IMR-90 (cell line): ENCODE data around the gene ARNT2. TPM values are rescaled to one million over a fixed set of nuclear protein-coding genes. Genes with fewer than 3 reads are reported as not detected.

Source experiments
- ATAC-seq: fragments of 200-7000 bp; cut with Tn5 transposase; 2 replicates; pipeline ENCODE4 v1.9.1; 2020; ENCODE audit warnings: low read depth, mild to moderate bottlenecking, moderate library complexity
- BruUV-seq: library from RNA; stranded (reverse); fragments of 400-500 nt; replicated peaks from 2 replicates; lab custom pipeline; 2021; lab: Mats Ljungman, UMichigan
- CTCF ChIA-PET: fragments of 300-600 bp; formaldehyde crosslinking; extraction: SDS; loops from one replicate; lab custom pipeline; 2021; ENCODE audit warnings: antibody characterized with exemption; lab: Yijun Ruan, JAX
- POLR2A ChIA-PET: fragments of 300-600 bp; sonication (Branson Sonifier 250); formaldehyde crosslinking; loops from one replicate; lab custom pipeline; 2022; ENCODE audit warnings: antibody characterized with exemption; ENCODE audit not compliant: unreplicated experiment; lab: Charles Lee
- DNase-seq: peaks from one replicate; pipeline ENCODE4 v3.0.0; 2013
- H2AFZ ChIP-seq: replicated peaks from 2 replicates; pipeline ENCODE3; 2013; ENCODE audit warnings: low read length, mild to moderate bottlenecking; ENCODE audit not compliant: poor library complexity
- H2AK5ac ChIP-seq: 2 replicates; pipeline ENCODE4 v1.6.1; 2013; ENCODE audit warnings: low read depth, low read length, inconsistent platforms
- H2AK9ac ChIP-seq: replicated peaks from 2 replicates; pipeline ENCODE3; 2013; ENCODE audit warnings: mild to moderate bottlenecking, low read depth, low read length, moderate library complexity; ENCODE audit not compliant: poor library complexity
- H2BK120ac ChIP-seq: 2 replicates; pipeline ENCODE4 v1.6.1; 2013; ENCODE audit warnings: low read depth, low read length, inconsistent platforms
- H2BK15ac ChIP-seq: 3 replicates; pipeline ENCODE4 v1.6.1; 2013; ENCODE audit warnings: low read depth, low read length, inconsistent platforms
- H2BK20ac ChIP-seq: 2 replicates; pipeline ENCODE4 v1.6.1; 2013; ENCODE audit warnings: low read depth, mild to moderate bottlenecking, inconsistent platforms, low read length, moderate library complexity
- H2BK5ac ChIP-seq: 2 replicates; pipeline ENCODE4 v1.6.1; 2013; ENCODE audit warnings: mild to moderate bottlenecking, low read depth, low read length, inconsistent platforms; ENCODE audit not compliant: poor library complexity, severe bottlenecking
- H3K14ac ChIP-seq: replicated peaks from 2 replicates; pipeline ENCODE4 v1.6.1; 2013; ENCODE audit warnings: low read depth, low read length, inconsistent platforms
- H3K18ac ChIP-seq: 2 replicates; pipeline ENCODE4 v1.6.1; 2013; ENCODE audit warnings: low read depth, low read length, control low read depth
- H3K23ac ChIP-seq: 2 replicates; pipeline ENCODE4 v1.6.1; 2013; ENCODE audit warnings: low read depth, low read length, inconsistent platforms
- H3K27ac ChIP-seq: 2 replicates; pipeline ENCODE4 v1.5.1; 2013; ENCODE audit warnings: mild to moderate bottlenecking, control low read depth, low read length; ENCODE audit not compliant: insufficient read depth
- H3K27me3 ChIP-seq: 2 replicates; pipeline ENCODE4 v1.6.1; 2013; ENCODE audit warnings: low read length; ENCODE audit not compliant: control insufficient read depth, insufficient read depth
- H3K36me3 ChIP-seq: 2 replicates; pipeline ENCODE4 v1.6.1; 2013; ENCODE audit warnings: low read length, mixed read lengths; ENCODE audit not compliant: control insufficient read depth, insufficient read depth
- H3K4ac ChIP-seq: 2 replicates; pipeline ENCODE4 v1.6.1; 2013; ENCODE audit warnings: low read depth, low read length, inconsistent platforms
- H3K4me1 ChIP-seq: 2 replicates; pipeline ENCODE4 v1.6.1; 2013; ENCODE audit warnings: low read length, mixed read lengths; ENCODE audit not compliant: control insufficient read depth, insufficient read depth
- H3K4me2 ChIP-seq: 2 replicates; pipeline ENCODE4 v1.6.1; 2013; ENCODE audit warnings: low read depth, mild to moderate bottlenecking, control low read depth, low read length, moderate library complexity
- H3K4me3 ChIP-seq: 2 replicates; pipeline ENCODE4 v1.5.1; 2013; ENCODE audit warnings: low read depth, mild to moderate bottlenecking, control low read depth, low read length, moderate library complexity; ENCODE audit not compliant: insufficient read depth
- H3K56ac ChIP-seq: 2 replicates; pipeline ENCODE4 v1.6.1; 2013; ENCODE audit warnings: low read length, inconsistent platforms; ENCODE audit not compliant: insufficient read depth; ENCODE audit errors: extremely low read depth
- H3K79me1 ChIP-seq, 2 experiments: 2 replicates each; pipeline ENCODE4 v1.6.1; 2013; ENCODE audit warnings: low read length in 2 of 2, inconsistent platforms in 1 of 2, low read depth in 1 of 2
- H3K9ac ChIP-seq: 2 replicates; pipeline ENCODE4 v1.6.1; 2013; ENCODE audit warnings: low read depth, low read length, control low read depth
- H3K9me1 ChIP-seq: 2 replicates; pipeline ENCODE4 v1.6.1; 2013; ENCODE audit warnings: low read length, inconsistent platforms; ENCODE audit not compliant: insufficient read depth
- H3K9me3 ChIP-seq: 2 replicates; pipeline ENCODE4 v1.6.1; 2013; ENCODE audit warnings: low read length; ENCODE audit not compliant: control insufficient read depth, insufficient read depth
- H4K20me1 ChIP-seq: 2 replicates; pipeline ENCODE4 v1.6.1; 2013; ENCODE audit warnings: low read length, inconsistent platforms; ENCODE audit not compliant: insufficient read depth
- H4K5ac ChIP-seq: 2 replicates; pipeline ENCODE4 v1.6.1; 2013; ENCODE audit warnings: mild to moderate bottlenecking, low read depth, low read length, control low read depth
- H4K8ac ChIP-seq, 2 experiments: 2 replicates each; pipeline ENCODE4 v1.6.1; 2013; ENCODE audit warnings: low read depth in 2 of 2, low read length in 2 of 2, control low read depth in 1 of 2, inconsistent platforms in 1 of 2
- H4K91ac ChIP-seq: 2 replicates; pipeline ENCODE4 v1.6.1; 2013; ENCODE audit warnings: low read depth, low read length, inconsistent platforms; ENCODE audit not compliant: insufficient read depth
- CEBPB ChIP-seq: IDR thresholded peaks from 2 replicates; pipeline ENCODE4 v1.6.1; 2012; ENCODE audit warnings: low read depth, low read length, improper control_type of control experiment
- CHD1 ChIP-seq: IDR thresholded peaks from 2 replicates; pipeline ENCODE4 v1.6.1; 2012; ENCODE audit warnings: low read depth, low read length, improper control_type of control experiment
- ELK1 ChIP-seq: fragments of 150-350 bp; IDR thresholded peaks from 2 replicates; pipeline ENCODE4 v1.6.1; 2016; ENCODE audit warnings: low read depth, mild to moderate bottlenecking, low read length, moderate library complexity, borderline replicate concordance
- FOS ChIP-seq: fragments of 150-350 bp; IDR thresholded peaks from 2 replicates; pipeline ENCODE4 v1.6.1; 2016; ENCODE audit warnings: low read depth, low read length
- MAFK ChIP-seq: IDR thresholded peaks from 2 replicates; pipeline ENCODE4 v1.6.1; 2012; ENCODE audit warnings: low read depth, low read length, improper control_type of control experiment
- POLR2A ChIP-seq: IDR thresholded peaks from 2 replicates; pipeline ENCODE4 v1.6.1; 2012; ENCODE audit warnings: mild to moderate bottlenecking, low read depth, low read length
- RAD21 ChIP-seq: IDR thresholded peaks from 2 replicates; pipeline ENCODE4 v1.6.1; 2012; ENCODE audit warnings: low read length, improper control_type of control experiment
- RCOR1 ChIP-seq: IDR thresholded peaks from 2 replicates; pipeline ENCODE4 v1.6.1; 2012; ENCODE audit warnings: mild to moderate bottlenecking, low read length, improper control_type of control experiment; ENCODE audit not compliant: insufficient replicate concordance
- SMC3 ChIP-seq: fragments of 150-350 bp; IDR thresholded peaks from 2 replicates; pipeline ENCODE4 v1.6.1; 2016; ENCODE audit warnings: low read depth, mild to moderate bottlenecking, antibody characterized with exemption, low read length, moderate library complexity
- WGBS, 2 experiments: methylation state at CpG; one replicate each; pipeline versions ENCODE4 v1.1.5 to v1.1.7; 2013; ENCODE audit warnings: missing lambda C conversion rate in 2 of 2; ENCODE audit not compliant: insufficient read length in 1 of 2; ENCODE audit errors: extremely low coverage in 2 of 2; 5-methylcytosine and 5-hydroxymethylcytosine counted together
- dilution Hi-C: fragments of 300-500 bp; cut with HindIII; formaldehyde crosslinking; loops from one replicate; pipeline ENCODE4 v1.14.3; 2018; ENCODE audit warnings: low sequenced_read_pairs; ENCODE audit not compliant: unreplicated experiment
- in situ Hi-C: fragments of 300-500 bp; cut with MboI; formaldehyde crosslinking; loops from 3 replicates; pipeline ENCODE4 v1.14.3; 2019; ENCODE audit warnings: low sequenced_read_pairs, inconsistent platforms, mixed read lengths
- intact Hi-C: fragments of 100-400 bp; cut with micrococcal nuclease; formaldehyde crosslinking; loops from 2 replicates; pipeline ENCODE4 v1.10.0; 2022
- polyA plus RNA-seq, 3 experiments: library from polyadenylated mRNA; depleted of rRNA; stranded (reverse); fragments of >200 nt; gene quantifications; 2 replicates each; pipeline ENCODE4 v1.2.3, GENCODE V29; 2012; ENCODE audit warnings: low replicate concordance in 1 of 3
- total RNA-seq: library from RNA; depleted of rRNA; stranded (reverse); fragments of >200 nt; gene quantifications from 2 replicates; pipeline ENCODE4 v1.2.3, GENCODE V29; 2012
- TF ChIP-seq, protein P1 (sequence below): fragments of 150-350 bp; IDR thresholded peaks from 2 replicates; pipeline ENCODE4 v1.6.1; 2017; ENCODE audit warnings: mild to moderate bottlenecking, antibody characterized with exemption, low read length, low read depth

ARNT2 gene
- total and polyA plus RNA-seq, 2 of the 4 experiments (the other 2 are of a cell fraction): 18.2 to 19.0 TPM

- CTCF ChIA-PET: no interaction called here
- Histone ChIP-seq H3K36me3 (peaks cover 6% of the 10 kb centered on the region), H3K4me3 (no peak overlapping the region), H3K79me1 (peaks cover 21 to 55% of the 10 kb centered on the region in 2 experiments), H3K56ac (no peak overlapping the region), H2AFZ (no peak overlapping the region), H3K9me3 (peaks cover 5% of the 10 kb centered on the region; the same call in 1 of the 2 replicates), H4K8ac (peak overlapping the region in 1 of 2 experiments; percentile 71; a peak in 2 of 4 replicates), H2BK120ac (peak overlapping the region; percentile 85), H2AK5ac (peak overlapping the region; percentile 79), H3K27ac (peak overlapping the region; percentile 70; the same call in 1 of the 2 replicates), H3K4me1 (peaks cover 18% of the 10 kb centered on the region), H4K20me1 (no peaks in the 10 kb centered on the region), H3K4ac (peak overlapping the region; percentile 80), H4K5ac (peak overlapping the region; percentile 86), H2BK20ac (peak overlapping the region; percentile 90; the same call in 1 of the 2 replicates), H3K27me3 (no peaks in the 10 kb centered on the region), H3K9ac (0 out of 2 replicates have a peak overlapping the region, but pooled peaks have one; percentile 41), H2BK5ac (peak overlapping the region; percentile 72), H2AK9ac (no peak overlapping the region), H3K9me1 (peaks cover 10% of the 10 kb centered on the region; the same call in 1 of the 2 replicates), H3K18ac (peak overlapping the region; percentile 85), H3K23ac (peak overlapping the region; percentile 53; the same call in 1 of the 2 replicates), H3K4me2 (no peak overlapping the region), H3K14ac (peak overlapping the region; percentile 61), H2BK15ac (peak overlapping the region; percentile 92; the same call in 2 of the 3 replicates), H4K91ac (peak overlapping the region; percentile 81)
- no TSS peak for BruUV-seq
- dilution Hi-C loops: no loop called here
- in situ Hi-C loops: no loop called here
- DNase-seq: no peak
- no CpG with 5 or more reads among the region's 2 CpGs for WGBS, 2 experiments
- no peak for ATAC-seq
- POLR2A ChIA-PET: no interaction called here
- intact Hi-C loops: no loop called here
- no peak for TF ChIP-seq SMC3
- no peak for TF ChIP-seq ELK1
- no peak for TF ChIP-seq FOS
- TF ChIP-seq CHD1: no peak
- no peak for TF ChIP-seq MAFK
- TF ChIP-seq POLR2A: no peak
- no peak for TF ChIP-seq CEBPB
- no peak for TF ChIP-seq RAD21
- no peak for TF ChIP-seq RCOR1
- TF ChIP-seq, protein P1, sequence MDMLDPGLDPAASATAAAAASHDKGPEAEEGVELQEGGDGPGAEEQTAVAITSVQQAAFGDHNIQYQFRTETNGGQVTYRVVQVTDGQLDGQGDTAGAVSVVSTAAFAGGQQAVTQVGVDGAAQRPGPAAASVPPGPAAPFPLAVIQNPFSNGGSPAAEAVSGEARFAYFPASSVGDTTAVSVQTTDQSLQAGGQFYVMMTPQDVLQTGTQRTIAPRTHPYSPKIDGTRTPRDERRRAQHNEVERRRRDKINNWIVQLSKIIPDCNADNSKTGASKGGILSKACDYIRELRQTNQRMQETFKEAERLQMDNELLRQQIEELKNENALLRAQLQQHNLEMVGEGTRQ: no peak
Measured at GRCh38 chr15:80547264-80547663, 143.1 kb downstream of the ARNT2 start.
